Naive thymus-derived CD4-positive, alpha-beta T cell (primary cell): ENCODE data around the gene C1QTNF3. TPM values are rescaled to one million over a fixed set of nuclear protein-coding genes. Genes with fewer than 3 reads are reported as not detected.
"Not testable (repeated sequence)": the region's sequence is repeated elsewhere in the genome, so short reads cannot be mapped to it uniquely, and the experiment has no call there.

Experiments
- ATAC-seq: fragments of 150-1000 bp; cut with Tn5 transposase; 2 replicates; pipeline ENCODE4 v1.10.0; 2021; ENCODE audit warnings: mild to moderate bottlenecking, moderate library complexity
- CTCF ChIA-PET: fragments of 350-600 bp; sonication (Branson Sonifier 250); formaldehyde crosslinking; loops from one replicate; lab custom pipeline; 2021; ENCODE audit warnings: antibody characterized with exemption; lab: Charles Lee
- POLR2A ChIA-PET: fragments of 350-600 bp; sonication (Branson Sonifier 250); formaldehyde crosslinking; loops from one replicate; lab custom pipeline; 2021; ENCODE audit warnings: antibody characterized with exemption, inconsistent platforms; lab: Charles Lee
- DNase-seq, 9 donors: peaks; one replicate each; pipeline versions ENCODE4 v3.0.0 to v3.0.0-alpha.2; 2020 to 2022; ENCODE audit warnings: mixed read lengths in 1 of 9
- H3K27ac ChIP-seq: one replicate; pipeline ENCODE4 v1.7.0; 2013; ENCODE audit warnings: mild to moderate bottlenecking, low read depth, low read length, moderate library complexity
- H3K27me3 ChIP-seq, 2 donors: one replicate each; pipeline ENCODE4 v1.7.0; 2013; ENCODE audit warnings: low read length in 2 of 2, mild to moderate bottlenecking in 2 of 2, moderate library complexity in 2 of 2; ENCODE audit not compliant: control insufficient read depth in 2 of 2, insufficient read depth in 2 of 2
- H3K36me3 ChIP-seq, 3 experiments: 1 replicate in 2 of 3; 2 replicates in 1 of 3; pipeline ENCODE4 v1.7.0; 2013; ENCODE audit warnings: low read length in 3 of 3, mild to moderate bottlenecking in 3 of 3, moderate library complexity in 1 of 3; ENCODE audit not compliant: insufficient read depth in 3 of 3, control insufficient read depth in 2 of 3
- H3K4me1 ChIP-seq, 2 donors: one replicate each; pipeline ENCODE4 v1.7.0; 2013; ENCODE audit warnings: low read length in 2 of 2, mild to moderate bottlenecking in 2 of 2, moderate library complexity in 1 of 2; ENCODE audit not compliant: control insufficient read depth in 2 of 2, insufficient read depth in 2 of 2
- H3K4me3 ChIP-seq: 2 replicates; pipeline ENCODE4 v1.7.0; 2013; ENCODE audit warnings: mild to moderate bottlenecking, low read length
- H3K9me3 ChIP-seq, 3 experiments: 1 replicate in 2 of 3; 2 replicates in 1 of 3; pipeline ENCODE4 v1.7.0; 2013; ENCODE audit warnings: low read length in 3 of 3; ENCODE audit not compliant: control insufficient read depth in 2 of 3
- H3K27ac Mint-ChIP-seq, 9 donors: one replicate each; pipeline ENCODE4 v1.8.0; 2020 to 2022; ENCODE audit warnings: mixed read lengths in 9 of 9, mild to moderate bottlenecking in 8 of 9, moderate library complexity in 5 of 9, inconsistent platforms in 2 of 9
- H3K27me3 Mint-ChIP-seq, 5 donors: one replicate each; pipeline ENCODE4 v1.8.0; 2021 to 2022; ENCODE audit warnings: mixed read lengths in 5 of 5, mild to moderate bottlenecking in 1 of 5
- H3K36me3 Mint-ChIP-seq, 5 donors: one replicate each; pipeline ENCODE4 v1.8.0; 2020 to 2022; ENCODE audit warnings: mixed read lengths in 5 of 5, mild to moderate bottlenecking in 3 of 5, inconsistent platforms in 1 of 5
- H3K4me1 Mint-ChIP-seq, 7 donors: one replicate each; pipeline ENCODE4 v1.8.0; 2020 to 2022; ENCODE audit warnings: mixed read lengths in 7 of 7, mild to moderate bottlenecking in 3 of 7, inconsistent platforms in 1 of 7
- H3K4me3 Mint-ChIP-seq, 10 donors: one replicate each; pipeline ENCODE4 v1.8.0; 2020 to 2022; ENCODE audit warnings: mild to moderate bottlenecking in 10 of 10, mixed read lengths in 10 of 10, moderate library complexity in 6 of 10, inconsistent platforms in 2 of 10
- H3K9me3 Mint-ChIP-seq, 11 donors: one replicate each; pipeline ENCODE4 v1.8.0; 2020 to 2022; ENCODE audit warnings: mixed read lengths in 11 of 11, mild to moderate bottlenecking in 4 of 11, inconsistent platforms in 1 of 11, moderate library complexity in 1 of 11
- intact Hi-C, 2 donors: fragments of 100-400 bp; cut with micrococcal nuclease; formaldehyde crosslinking; loops; one replicate each; pipeline ENCODE4 v1.15.1; 2023
- polyA plus RNA-seq, 2 donors: library from polyadenylated mRNA; unstranded; fragments of 300-500 nt; fragmentation: Illumina TruSeq; gene quantifications; one replicate each; pipeline ENCODE4 v1.2.3, GENCODE V29; 2021
- total RNA-seq, 6 experiments: library from RNA in 5 of 6; stranded (reverse) in 5 of 6; gene quantifications; 1 replicate in 5 of 6; 2 replicates in 1 of 6; pipeline ENCODE4 v1.2.3 and lab custom pipeline; 2021 to 2026

C1QTNF3 gene
- total and polyA plus RNA-seq, 7 experiments from 2014 or later: 0.32 to 8.8 (median 5.8) TPM

GRCh38 chr5:34030585-34030984 is 12.4 kb downstream of the C1QTNF3 start:
- H3K4me3 ChIP-seq, H3K4me3 Mint-ChIP-seq, H3K9me3 Mint-ChIP-seq, H3K4me1 Mint-ChIP-seq, H3K4me1 ChIP-seq, H3K9me3 ChIP-seq, H3K27ac Mint-ChIP-seq, CTCF ChIA-PET, H3K27me3 ChIP-seq, H3K27me3 Mint-ChIP-seq, intact Hi-C loops, H3K27ac ChIP-seq, ATAC-seq, POLR2A ChIA-PET, DNase-seq: not testable (repeated sequence)
- peaks cover 10 to 54% (median 36%) of the 10 kb centered on the region in 5 donors for H3K36me3 Mint-ChIP-seq
- H3K36me3 ChIP-seq: peaks cover 0 to 25% (median 0%) of the 10 kb centered on the region in 3 experiments

- H3K4me3 Mint-ChIP-seq: no peak overlapping the region
- H3K27ac Mint-ChIP-seq: no peak overlapping the region
- H3K9me3 Mint-ChIP-seq: peaks cover 0 to 1% (median 0%) of the 10 kb centered on the region in 11 donors
- Histone ChIP-seq H3K4me1 (no peaks in the 10 kb centered on the region), H3K27ac (no peak overlapping the region), H3K9me3 (no peaks in the 10 kb centered on the region), H3K4me3 (no peak overlapping the region), H3K36me3 (peaks cover 0 to 20% (median 0%) of the 10 kb centered on the region in 3 experiments), H3K27me3 (no peaks in the 10 kb centered on the region)
- no peaks in the 10 kb centered on the region for H3K4me1 Mint-ChIP-seq
- ATAC-seq (no peak), DNase-seq (no peak)
- POLR2A ChIA-PET: no interaction called here
- no peaks in the 10 kb centered on the region for H3K27me3 Mint-ChIP-seq
- intact Hi-C loops: no loop called here
- H3K36me3 Mint-ChIP-seq: peaks cover 10 to 52% (median 32%) of the 10 kb centered on the region in 5 donors
- CTCF ChIA-PET: no interaction called here
Measured at GRCh38 chr5:34030048-34030447, 13.0 kb downstream of the C1QTNF3 start.

GRCh38 chr5:34028349-34028748 is 14.7 kb downstream of the C1QTNF3 start:
- H3K27ac Mint-ChIP-seq: no peak overlapping the region
- Histone ChIP-seq H3K27me3 (no peaks in the 10 kb centered on the region), H3K4me3 (no peak overlapping the region), H3K9me3 (no peaks in the 10 kb centered on the region), H3K27ac (no peak overlapping the region), H3K4me1 (no peaks in the 10 kb centered on the region), H3K36me3 (peaks cover 0 to 7% (median 0%) of the 10 kb centered on the region in 3 experiments)
- no peak overlapping the region for H3K4me3 Mint-ChIP-seq
- no peak for ATAC-seq
- intact Hi-C loops: no loop called here
- peaks cover 0 to 2% (median under 1%) of the 10 kb centered on the region in 7 donors for H3K4me1 Mint-ChIP-seq
- no peaks in the 10 kb centered on the region for H3K9me3 Mint-ChIP-seq
- ChIA-PET POLR2A (no interaction called here), CTCF (no interaction called here)
- DNase-seq: no peak
- no peaks in the 10 kb centered on the region for H3K27me3 Mint-ChIP-seq
- H3K36me3 Mint-ChIP-seq: peaks cover 4 to 48% (median 26%) of the 10 kb centered on the region in 5 donors

GRCh38 chr5:34026089-34026761 is 16.8 kb downstream of the C1QTNF3 start:
- peaks cover 16 to 21% (median 20%) of the 10 kb centered on the region in 7 donors for H3K4me1 Mint-ChIP-seq
- H3K36me3 ChIP-seq: peaks cover 0 to 4% (median 0%) of the 10 kb centered on the region in 3 experiments
- no peak overlapping the region for H3K27ac ChIP-seq
- intact Hi-C loops: no loop called here
- H3K27ac Mint-ChIP-seq: peak overlapping the region in 3 of 9 donors; percentile 25 to 52 (median 26)
- ChIA-PET CTCF (no interaction called here), POLR2A (no interaction called here)
- H3K4me3 Mint-ChIP-seq: no peak overlapping the region
- H3K27me3 ChIP-seq: no peaks in the 10 kb centered on the region
- H3K27me3 Mint-ChIP-seq: no peaks in the 10 kb centered on the region
- H3K9me3 ChIP-seq: no peaks in the 10 kb centered on the region
- no peak overlapping the region for H3K4me3 ChIP-seq
- ATAC-seq (no peak), DNase-seq (no peak)
- peaks cover 0 to 8% of the 10 kb centered on the region in 2 donors for H3K4me1 ChIP-seq
- peaks cover 0 to 42% (median 22%) of the 10 kb centered on the region in 5 donors for H3K36me3 Mint-ChIP-seq
- H3K9me3 Mint-ChIP-seq: no peaks in the 10 kb centered on the region

GRCh38 chr5:34022121-34022705 is 20.8 kb downstream of the C1QTNF3 start:
- Histone ChIP-seq H3K4me3 (no peak overlapping the region), H3K9me3 (no peaks in the 10 kb centered on the region), H3K36me3 (peaks cover 0 to 4% (median 0%) of the 10 kb centered on the region in 3 experiments), H3K27ac (peak overlapping the region; percentile 20), H3K27me3 (no peaks in the 10 kb centered on the region), H3K4me1 (peaks cover 0 to 8% of the 10 kb centered on the region in 2 donors)
- Mint-ChIP-seq H3K27me3 (no peaks in the 10 kb centered on the region), H3K4me1 (peaks cover 17 to 30% (median 24%) of the 10 kb centered on the region in 7 donors), H3K9me3 (no peaks in the 10 kb centered on the region), H3K36me3 (peaks cover 0 to 57% (median 19%) of the 10 kb centered on the region in 5 donors), H3K4me3 (peak overlapping the region; percentile 7 to 70 (median 36)), H3K27ac (peak overlapping the region; percentile 54 to 92 (median 82))
- ATAC-seq: peak; percentile 52
- CTCF ChIA-PET: interaction anchor here (1.0 kb wide), 1 partner anchor 464 kb away, joined by 3 read pairs; no protein-coding TSS in a partner anchor
- intact Hi-C loops: loop anchor here (1.0 to 2.0 kb wide), 2 partner anchors 13 to 14 kb away; partner anchors contain the start of gene AMACR (in 2 of the 2)
- POLR2A ChIA-PET: interaction anchor here (1.1 to 1.3 kb wide), 3 partner anchors 12 to 582 kb away, joined by 3 to 9 read pairs (median 3); partner anchors contain the start of gene AMACR
- DNase-seq: peak in 5 of 9 donors; percentile 20 to 35 (median 25)

GRCh38 chr5:34021334-34021733 is 21.7 kb downstream of the C1QTNF3 start:
- intact Hi-C loops: no loop called here
- peak overlapping the region in 3 of 10 donors; percentile 7 to 70 (median 19) for H3K4me3 Mint-ChIP-seq
- Histone ChIP-seq H3K4me3 (no peak overlapping the region), H3K9me3 (no peaks in the 10 kb centered on the region), H3K27ac (peak overlapping the region; percentile 20), H3K27me3 (no peaks in the 10 kb centered on the region), H3K4me1 (peaks cover 0 to 8% of the 10 kb centered on the region in 2 donors), H3K36me3 (peaks cover 0 to 4% (median 0%) of the 10 kb centered on the region in 3 experiments)
- DNase-seq (no peak), ATAC-seq (no peak)
- ChIA-PET CTCF (interaction anchor here (0.8 kb wide), 1 partner anchor 1764 kb away, joined by 4 read pairs; no protein-coding TSS in a partner anchor), POLR2A (interaction anchor here (1.1 kb wide), 1 partner anchor 13 kb away, joined by 3 read pairs; no protein-coding TSS in a partner anchor)
- H3K4me1 Mint-ChIP-seq: peaks cover 17 to 30% (median 24%) of the 10 kb centered on the region in 7 donors
- no peaks in the 10 kb centered on the region for H3K27me3 Mint-ChIP-seq
- H3K27ac Mint-ChIP-seq: peak overlapping the region; percentile 54 to 92 (median 80)
- no peaks in the 10 kb centered on the region for H3K9me3 Mint-ChIP-seq
- peaks cover 4 to 59% (median 19%) of the 10 kb centered on the region in 5 donors for H3K36me3 Mint-ChIP-seq
